HG03520 (cell line): ENCODE measurements around the gene PNMA1.
"Not testable (repeated sequence)": the region's sequence is repeated elsewhere in the genome, so short reads cannot be mapped to it uniquely, and the experiment has no call there.

Experiments
- ATAC-seq: cut with Tn5 transposase; IDR thresholded peaks from one replicate; pipeline ENCODE4 v1.9.1; 2021; ENCODE audit warnings: mild to moderate bottlenecking, moderate library complexity; ENCODE audit not compliant: unreplicated experiment

Gene PNMA1

DNA sequence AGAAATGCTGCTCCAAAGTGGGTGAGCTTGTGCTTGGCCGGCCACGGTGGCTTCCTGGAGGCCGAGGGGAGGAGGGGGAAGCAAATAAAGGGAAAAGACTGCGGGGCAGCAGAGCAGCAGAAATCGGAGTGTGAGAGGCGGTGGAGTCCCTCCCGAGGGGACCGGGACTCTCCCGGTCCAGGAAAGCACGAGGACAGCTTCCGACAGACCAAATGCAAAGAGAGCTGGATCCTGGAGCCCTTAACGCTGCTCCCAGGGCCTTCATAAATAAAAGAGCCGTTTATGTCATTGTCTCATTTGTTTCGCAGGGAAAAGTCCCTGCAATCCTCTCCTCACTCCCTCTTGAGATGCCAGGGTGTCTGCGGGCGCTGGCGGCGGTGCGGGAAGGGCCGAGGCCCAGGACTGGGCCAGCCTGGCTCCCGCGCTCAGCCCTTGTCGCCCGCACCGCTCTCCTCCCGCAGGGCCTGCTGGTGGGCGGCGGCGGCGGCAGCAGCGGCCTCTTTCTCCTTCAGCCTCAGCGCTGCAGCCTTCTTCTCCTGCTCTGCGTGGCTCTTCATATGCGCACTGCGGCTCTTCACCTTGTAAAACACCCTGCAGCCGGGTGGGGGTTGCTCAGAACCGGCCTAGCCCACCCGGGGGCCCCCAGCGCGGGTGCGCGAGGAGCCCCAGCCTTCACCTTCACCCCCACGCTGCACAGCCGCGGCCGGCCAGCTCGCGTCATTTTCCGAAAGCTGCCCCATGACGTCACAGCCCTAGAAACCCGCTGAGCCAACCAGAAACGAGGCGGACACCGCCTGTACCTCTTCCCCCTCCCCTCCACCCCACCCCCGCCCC is 4.5 kb upstream of the PNMA1 start:
- no peak for ATAC-seq

DNA sequence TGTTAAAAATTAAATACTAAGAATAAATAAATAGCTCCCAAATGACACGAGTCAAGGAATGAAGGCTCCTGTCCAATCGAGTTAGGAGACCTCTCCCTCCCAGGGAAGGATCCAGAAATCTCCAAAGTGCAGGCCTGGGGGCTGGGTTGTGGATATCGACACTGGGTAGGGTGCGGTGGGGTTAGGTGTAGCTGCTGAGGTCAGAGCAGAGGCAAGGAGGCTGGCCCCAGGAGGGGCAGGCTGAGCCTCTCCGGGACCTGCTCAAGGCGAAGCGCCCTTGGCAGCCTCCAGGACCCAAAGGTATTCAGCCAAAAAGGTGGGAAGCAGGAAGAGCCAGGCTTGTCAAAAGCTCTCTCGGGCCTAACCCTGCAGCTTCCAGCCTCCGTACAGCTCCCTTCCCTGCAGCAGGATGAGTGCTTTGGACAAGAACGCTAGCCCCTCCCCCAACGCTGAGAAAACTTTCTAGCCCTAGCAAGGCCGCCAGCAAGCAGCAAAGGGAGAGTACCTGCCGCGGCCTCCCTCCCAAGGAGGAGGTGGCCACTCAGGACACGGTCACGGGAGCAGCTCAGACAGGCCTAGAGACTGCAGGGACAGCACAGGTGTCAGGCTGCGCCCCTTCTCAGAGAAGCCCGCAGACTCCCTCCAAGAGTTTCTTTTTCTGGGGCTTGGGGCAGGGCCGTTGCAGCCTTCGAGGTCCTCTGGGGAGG is 3.7 kb upstream of the PNMA1 start:
- no peak for ATAC-seq

DNA sequence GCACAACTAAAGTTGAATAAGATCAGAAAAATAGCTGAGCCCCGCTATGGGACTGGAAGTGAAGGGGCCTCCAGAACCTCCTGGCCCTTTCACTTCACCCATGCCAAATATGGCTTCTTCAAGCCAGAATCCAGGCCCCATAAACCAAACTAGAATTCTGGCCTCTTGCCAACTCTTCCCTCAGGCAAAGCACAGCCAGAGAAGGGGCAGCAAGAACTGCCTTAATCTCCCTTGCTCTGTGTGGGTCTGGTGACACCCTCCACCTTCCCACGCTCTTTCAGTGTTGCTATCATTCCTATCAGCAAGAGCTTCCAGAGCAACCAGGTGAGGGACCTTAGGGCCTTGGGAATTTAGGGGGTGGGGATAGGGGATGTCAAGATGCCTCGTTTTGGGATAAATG is 3.1 kb upstream of the PNMA1 start:
- no peak for ATAC-seq

DNA sequence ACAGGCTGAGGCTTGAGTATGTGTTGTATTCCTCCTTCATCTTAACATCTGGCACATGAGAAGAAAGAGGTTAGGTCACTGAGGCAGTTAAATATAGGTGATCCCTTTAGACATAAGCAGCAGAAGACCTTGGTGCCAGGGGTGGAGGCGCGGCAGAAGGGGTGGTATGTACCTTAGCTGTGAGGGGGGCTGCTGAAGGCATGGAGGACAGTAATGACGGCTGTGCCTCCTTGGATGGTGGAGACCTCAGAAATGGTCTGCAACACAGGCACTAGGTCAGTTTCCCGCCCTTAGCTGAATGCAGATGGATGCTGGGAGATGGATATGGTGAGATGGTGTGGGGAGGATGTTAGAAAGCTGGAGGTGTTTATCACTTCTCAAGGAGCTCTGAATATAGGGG is 1.5 kb upstream of the PNMA1 start:
- ATAC-seq: no peak

DNA sequence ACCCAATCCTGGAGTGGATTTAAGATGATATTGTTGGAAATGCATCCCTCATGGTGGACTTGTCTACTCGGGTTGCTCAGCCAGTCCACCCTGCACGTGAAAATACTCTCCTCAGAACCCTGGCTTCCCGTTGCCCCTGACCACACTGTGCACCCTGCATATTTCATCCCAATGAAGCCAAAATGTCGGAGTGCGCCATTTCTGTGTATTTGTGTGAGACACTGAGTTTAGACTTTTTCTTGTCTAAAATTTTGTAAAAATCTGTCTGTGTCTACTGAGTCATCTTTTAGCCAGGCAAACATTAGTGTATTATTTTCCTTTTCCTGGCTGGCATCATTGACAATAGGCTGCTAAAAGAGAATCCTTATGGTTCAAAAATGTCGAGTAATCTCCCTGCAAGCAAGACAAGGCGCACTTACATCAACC is 485 bp upstream of the PNMA1 start:
- ATAC-seq: peak; percentile 3

- ATAC-seq: no peak
These were observed 880 bp downstream of the PNMA1 start for GRCh38 chr14:73713206-73713802.

DNA sequence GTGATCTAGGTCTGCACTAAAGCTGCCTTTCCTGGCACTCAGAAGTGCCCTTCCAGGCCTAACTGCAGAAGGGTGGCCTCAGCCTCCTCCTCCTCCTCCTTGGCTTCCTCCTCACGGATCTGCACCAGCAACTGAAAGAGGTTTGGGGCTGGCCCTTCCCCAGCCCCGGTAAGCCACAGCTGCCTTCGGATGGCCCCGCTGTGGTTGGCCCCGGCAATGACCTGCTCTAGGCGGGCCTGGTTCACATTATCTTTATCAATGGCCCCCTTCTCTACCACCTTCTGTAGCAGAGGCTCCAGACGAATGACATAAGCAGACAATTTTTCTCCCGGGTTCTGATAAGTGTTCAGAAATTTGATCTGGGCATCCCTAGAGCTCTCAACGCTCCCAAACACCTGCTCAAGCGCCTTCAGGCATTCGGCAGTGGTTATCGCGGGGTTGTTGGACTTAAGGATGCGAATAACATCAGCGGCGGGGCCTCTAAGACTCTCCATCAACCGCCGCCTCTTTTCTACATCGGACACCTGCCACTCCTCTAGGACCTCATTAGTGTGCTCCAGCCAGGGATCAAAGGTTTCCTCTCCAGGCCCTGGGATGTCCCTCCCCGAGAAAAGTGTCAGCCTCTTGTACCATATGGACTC is 1.5 kb downstream of the PNMA1 start:
- ATAC-seq: no peak

GRCh38 chr14:73712071-73712506 is 2.1 kb downstream of the PNMA1 start:
- no peak for ATAC-seq

DNA sequence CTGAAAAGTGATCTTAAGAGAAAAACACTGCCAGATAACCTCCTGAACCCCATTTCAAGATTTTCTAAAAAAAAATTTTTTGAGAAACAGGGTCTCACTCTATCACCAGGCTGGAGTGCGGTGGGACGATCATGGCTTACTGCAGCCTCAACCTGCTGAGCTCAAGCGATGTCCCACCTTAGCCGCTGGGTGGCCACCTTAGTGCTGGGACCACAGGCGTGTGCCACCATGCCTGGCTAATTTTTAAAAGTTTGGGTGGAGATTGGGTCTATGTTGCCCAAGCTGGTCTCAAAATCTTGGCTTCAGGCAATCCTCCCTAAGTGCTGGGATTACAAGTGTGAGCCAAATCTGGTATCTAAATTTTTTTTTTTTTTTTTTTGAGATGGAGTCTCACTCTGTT is 3.4 kb downstream of the PNMA1 start:
- no peak for ATAC-seq

- ATAC-seq: no peak
These were observed 4.2 kb downstream of the PNMA1 start for GRCh38 chr14:73709904-73710469.

DNA sequence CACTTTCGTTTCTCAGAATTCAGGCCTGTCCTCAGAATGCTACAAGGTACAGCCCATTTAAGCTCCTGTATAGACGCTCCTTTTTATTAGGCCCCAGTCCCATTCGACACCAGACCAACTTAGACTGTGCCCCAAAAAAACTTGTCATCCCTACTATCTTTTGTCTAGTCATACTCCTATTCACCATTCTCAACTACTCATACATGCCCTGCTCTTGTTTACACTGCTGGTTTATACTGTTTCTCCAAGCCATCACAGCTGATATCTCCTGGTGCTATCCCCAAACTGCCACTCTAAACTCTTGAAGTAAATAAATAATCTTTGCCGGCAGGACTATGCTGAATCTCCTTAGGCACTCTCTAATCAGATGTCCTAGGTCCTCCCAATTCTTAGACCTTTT is 6.1 kb downstream of the PNMA1 start:
- ATAC-seq: not testable (repeated sequence)

GRCh38 chr14:73700325-73700724 is 13.9 kb downstream of the PNMA1 start:
- no peak for ATAC-seq

- ATAC-seq: peak; percentile 73
These were observed 17.5 kb downstream of the PNMA1 start for GRCh38 chr14:73696466-73697400.

GRCh38 chr14:73695997-73696396 is 18.2 kb downstream of the PNMA1 start:
- ATAC-seq: peak; percentile 57

GRCh38 chr14:73695082-73695481 is 19.1 kb downstream of the PNMA1 start:
- no peak for ATAC-seq

- ATAC-seq: no peak
These were observed 20.1 kb downstream of the PNMA1 start for GRCh38 chr14:73694083-73694482.

DNA sequence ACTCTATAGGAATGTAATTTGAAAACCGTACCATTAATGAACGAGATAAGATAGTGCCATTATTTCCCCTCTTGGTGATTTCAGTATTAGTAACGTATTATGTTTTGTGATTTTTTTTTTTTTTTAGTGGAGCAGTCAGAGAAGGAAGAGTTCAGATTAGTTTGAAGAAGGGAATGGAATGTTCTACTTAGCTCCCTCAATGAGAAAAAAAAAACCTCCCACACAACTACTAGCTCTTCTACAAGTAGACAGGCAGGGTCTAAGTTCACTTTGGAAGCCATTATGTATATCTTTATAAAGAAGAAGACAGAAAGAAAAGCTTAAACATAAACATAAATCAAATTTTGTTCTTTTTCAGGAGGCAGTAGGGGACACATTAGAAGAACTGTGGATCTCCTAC is 27.3 kb downstream of the PNMA1 start:
- no peak for ATAC-seq

DNA sequence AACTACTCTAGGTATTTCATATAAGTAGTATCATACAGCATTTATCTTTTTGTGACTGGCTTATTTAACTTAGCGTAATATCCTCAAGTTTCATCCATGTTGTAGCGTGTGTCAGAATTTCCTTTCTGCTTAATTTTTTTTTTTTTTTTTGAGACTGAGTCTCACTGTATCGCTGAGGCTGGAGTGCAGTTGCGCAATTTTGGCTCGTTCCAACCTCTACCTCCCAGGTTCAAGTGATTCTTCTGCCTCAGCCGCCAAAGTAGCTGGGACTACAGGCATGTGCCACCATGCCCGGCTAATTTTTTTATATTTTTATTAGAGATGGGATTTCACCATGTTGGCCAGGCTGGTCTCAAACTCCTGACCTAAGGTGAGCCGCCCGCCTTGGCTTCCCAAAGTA is 28.9 kb downstream of the PNMA1 start:
- no peak for ATAC-seq

DNA sequence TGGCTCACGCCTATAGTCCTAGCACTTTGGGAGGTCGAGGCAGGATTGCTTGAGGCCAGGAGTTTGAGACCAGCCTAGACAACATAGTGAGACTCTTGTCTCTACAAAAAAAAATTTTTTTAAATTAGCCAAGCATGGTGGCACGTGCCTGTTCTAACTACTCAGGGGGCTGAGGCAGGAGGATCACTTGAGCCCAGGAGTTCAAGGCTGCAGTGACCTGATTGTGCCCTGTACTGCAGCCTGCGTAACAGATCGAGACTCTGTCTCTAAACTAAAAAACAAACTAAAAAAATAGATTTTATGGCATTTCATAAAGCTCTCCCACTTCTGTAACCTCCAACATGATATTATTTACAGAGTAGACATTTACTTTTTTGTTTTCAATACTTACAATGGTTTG is 29.6 kb downstream of the PNMA1 start:
- ATAC-seq: no peak

- ATAC-seq: no peak
These were observed 33.4 kb downstream of the PNMA1 start for GRCh38 chr14:73680821-73681220.
